Stimulated activated CD4-positive, alpha-beta T cell treated with anti-CD3 and anti-CD28 coated beads, TNF-alpha, amount 100 ng/mL, for 48 hours (primary cell): Measurements from ENCODE around the gene SPCS3.
"Not testable (repeated sequence)": the region's sequence is repeated elsewhere in the genome, so short reads cannot be mapped to it uniquely, and the experiment has no call there.

Experiments
- DNase-seq, 3 donors: peaks; one replicate each; pipeline ENCODE4 v3.0.0-alpha.2; 2020; ENCODE audit warnings: low read depth in 3 of 3

Gene SPCS3

GRCh38 chr4:176319704-176320339 is at the start of gene SPCS3:
Gene SPCS3, plus strand, starts transcription at chr4:176319966. Its CDS starts 111 bp downstream, at chr4:176320077.
- peak; percentile 88 to 96 (median 88) for DNase-seq

- DNase-seq, result no peak
These were observed 49.1 kb upstream of the SPCS3 start for GRCh38 chr4:176270669-176271068.

- no peak for DNase-seq
These were observed 48.0 kb upstream of the SPCS3 start for GRCh38 chr4:176271749-176272148.

DNA sequence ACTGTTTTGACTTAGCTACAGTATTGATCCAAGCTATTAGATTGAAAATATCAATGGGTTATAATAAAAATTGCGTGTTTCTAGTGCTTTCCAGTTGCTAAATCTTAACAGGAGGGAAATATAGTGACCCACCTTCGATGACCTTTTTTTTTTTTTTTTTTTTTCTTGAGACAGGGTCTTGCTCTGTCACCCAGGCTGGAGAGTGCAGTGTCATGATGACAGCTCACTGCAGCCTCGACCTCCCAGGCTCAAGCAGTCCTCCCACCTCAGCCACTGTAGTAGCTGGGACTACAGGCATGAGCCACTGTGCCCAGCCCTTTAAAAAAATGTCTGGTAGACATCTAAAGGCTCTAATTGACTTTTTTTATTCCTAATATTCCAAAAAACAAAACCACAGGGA is 47.0 kb upstream of the SPCS3 start:
- DNase-seq, result no peak

DNA sequence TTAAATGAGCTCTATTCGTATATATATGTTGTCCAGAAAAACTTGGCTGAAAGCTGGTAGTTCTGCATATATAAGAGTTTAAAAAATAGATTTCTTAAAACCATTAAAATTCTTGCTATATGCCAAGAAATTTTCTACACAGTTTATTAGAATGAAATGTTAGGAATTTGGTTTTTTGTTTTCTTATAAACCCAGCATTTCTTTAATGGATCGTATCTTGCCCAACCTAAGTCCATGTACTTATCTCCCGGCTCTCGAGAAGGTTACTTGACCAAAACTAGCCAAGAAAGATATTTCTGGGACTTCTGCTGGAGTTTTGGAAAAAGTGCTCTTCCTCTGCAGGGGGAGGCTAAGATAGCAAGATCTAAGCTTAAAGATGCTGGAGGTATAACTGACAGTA is 46.0 kb upstream of the SPCS3 start:
- no peak for DNase-seq

GRCh38 chr4:176274441-176274840 is 45.3 kb upstream of the SPCS3 start:
- DNase-seq, result no peak

- no peak for DNase-seq
These were observed 43.1 kb upstream of the SPCS3 start for GRCh38 chr4:176276710-176277109.

- peak in 1 of 3 donors; percentile 7 for DNase-seq
These were observed 42.4 kb upstream of the SPCS3 start for GRCh38 chr4:176277162-176277904.

GRCh38 chr4:176279560-176279959 is 40.2 kb upstream of the SPCS3 start:
- not testable (repeated sequence) for DNase-seq

- no peak for DNase-seq
These were observed 33.0 kb upstream of the SPCS3 start for GRCh38 chr4:176286728-176287127.

- no peak for DNase-seq
These were observed 32.2 kb upstream of the SPCS3 start for GRCh38 chr4:176287546-176287945.

- DNase-seq, result no peak
These were observed 31.7 kb upstream of the SPCS3 start for GRCh38 chr4:176288020-176288419.

- DNase-seq, result no peak
These were observed 30.2 kb upstream of the SPCS3 start for GRCh38 chr4:176289561-176289960.

DNA sequence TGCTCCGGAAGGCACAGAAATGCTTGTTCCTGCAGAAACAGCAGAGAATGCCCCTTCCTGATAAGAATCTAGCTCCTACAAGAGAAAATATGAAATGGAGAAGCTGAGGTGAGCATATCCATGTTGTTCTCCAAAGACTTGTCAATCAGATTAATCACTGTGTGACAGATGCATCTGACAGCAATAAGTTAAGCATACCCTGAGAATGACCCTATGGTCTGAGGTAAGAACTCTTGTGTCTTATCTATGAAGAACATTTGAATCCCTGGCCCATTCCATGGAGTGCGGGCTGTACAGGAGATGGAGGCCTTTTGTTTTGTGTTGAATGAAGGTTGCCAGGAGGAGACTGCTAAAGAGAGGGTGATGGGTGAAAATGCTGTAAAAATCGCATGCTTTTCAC is 29.2 kb upstream of the SPCS3 start:
- no peak for DNase-seq

DNA sequence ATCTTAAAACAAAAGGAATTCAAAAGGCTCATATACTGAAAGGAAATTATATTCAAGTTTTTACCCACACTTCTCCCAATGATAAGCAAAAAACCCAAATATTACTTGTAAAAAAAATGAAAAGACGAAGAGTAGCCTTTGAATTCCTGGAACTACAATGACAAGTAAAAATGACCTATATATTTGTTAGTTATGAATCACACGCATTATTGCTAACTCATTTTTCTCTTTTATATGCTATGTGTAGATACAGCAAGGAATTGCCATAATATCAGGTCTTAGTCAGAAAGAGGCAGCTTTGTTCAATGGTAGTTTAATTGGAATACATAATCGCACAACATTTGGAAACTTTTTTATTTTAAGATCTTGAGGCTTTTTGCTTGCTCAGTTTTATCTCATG is 28.0 kb upstream of the SPCS3 start:
- no peak for DNase-seq

GRCh38 chr4:176292920-176293319 is 26.8 kb upstream of the SPCS3 start:
- no peak for DNase-seq

- DNase-seq, result no peak
These were observed 26.1 kb upstream of the SPCS3 start for GRCh38 chr4:176293660-176294059.

DNA sequence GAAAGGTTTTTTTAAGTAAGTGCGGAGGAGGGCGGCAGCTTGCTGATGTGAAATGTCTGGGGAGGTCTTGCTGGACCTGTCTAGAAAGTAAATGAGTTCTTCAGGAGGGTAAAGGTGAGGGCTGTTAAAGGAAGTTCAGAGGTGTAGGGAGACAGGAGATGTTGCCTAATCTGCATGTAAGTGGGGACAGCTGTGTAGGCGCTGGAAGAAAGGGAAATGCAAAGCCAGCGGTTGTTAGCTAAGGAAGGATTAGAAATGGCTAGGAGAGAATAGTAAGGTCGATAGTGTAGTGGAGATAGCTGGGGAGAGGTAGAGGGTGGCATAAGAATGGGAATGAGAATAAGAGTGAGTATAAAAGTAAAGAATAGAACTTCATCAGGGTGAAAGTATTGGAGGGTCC is 23.9 kb upstream of the SPCS3 start:
- DNase-seq, result not testable (repeated sequence)

DNA sequence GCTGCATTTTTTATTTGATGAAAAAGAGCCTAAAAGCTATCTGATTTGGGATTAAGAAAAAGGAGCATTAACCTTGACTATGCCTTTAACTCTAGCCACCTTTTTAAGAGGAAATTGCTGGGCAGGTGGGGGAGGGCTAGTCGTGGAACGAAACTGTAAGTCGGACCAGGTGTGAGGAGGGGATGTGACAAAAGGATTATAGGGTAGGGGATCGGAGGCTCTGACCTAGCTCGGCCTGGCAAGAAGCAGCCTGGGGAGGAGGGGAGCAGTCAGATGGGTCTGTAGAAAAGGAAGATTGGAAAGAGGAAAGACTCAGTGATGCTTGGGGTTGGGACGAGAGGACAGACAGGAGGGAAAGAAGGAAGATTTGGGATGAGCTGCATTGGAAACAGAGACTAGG is 21.1 kb upstream of the SPCS3 start:
- no peak for DNase-seq

- DNase-seq, result no peak
These were observed 19.7 kb upstream of the SPCS3 start for GRCh38 chr4:176300036-176300435.

DNA sequence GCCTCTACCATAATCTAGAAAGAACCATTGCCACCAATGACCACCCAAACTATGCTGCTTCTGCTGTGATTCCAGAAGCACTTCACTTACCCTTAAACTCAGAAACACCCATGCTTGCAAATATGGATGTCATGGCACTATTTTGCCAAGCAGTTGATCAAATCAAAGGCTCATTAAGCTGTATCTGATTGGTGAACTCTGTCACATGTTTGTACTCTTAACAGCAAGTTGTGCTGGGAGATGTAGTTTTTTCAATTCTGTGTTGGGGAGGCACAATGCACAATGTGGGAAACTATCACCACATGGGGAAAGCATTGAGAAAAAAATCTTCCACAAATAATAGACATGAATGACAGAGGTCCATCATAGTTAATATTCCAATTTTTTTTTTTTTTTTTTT is 19.2 kb upstream of the SPCS3 start:
- no peak for DNase-seq

- DNase-seq, result no peak
These were observed 17.2 kb upstream of the SPCS3 start for GRCh38 chr4:176302283-176303275.
